HG03097 (cell line): Measurements from ENCODE around the gene MALAT1.
A peak's percentile ranks its signal among the peaks of the same experiment; 100 is the strongest.
"Not testable (repeated sequence)": the region's sequence is repeated elsewhere in the genome, so short reads cannot be mapped to it uniquely, and the experiment has no call there.

Experiments
- ATAC-seq: cut with Tn5 transposase; IDR thresholded peaks from one replicate; pipeline ENCODE4 v1.9.1; 2021; ENCODE audit not compliant: unreplicated experiment, low FRiP score

Gene MALAT1

GRCh38 chr11:65497141-65498041, 1.5 kb upstream of the MALAT1 start:
- ATAC-seq: peak; percentile 58

GRCh38 chr11:65498042-65498726, 661 bp upstream of the MALAT1 start:
- ATAC-seq: no peak

GRCh38 chr11:65498727-65498976, 193 bp upstream of the MALAT1 start:
- no peak for ATAC-seq

- ATAC-seq: no peak
Observed at GRCh38 chr11:65499713-65500386, 1.0 kb downstream of the MALAT1 start.

GRCh38 chr11:65500387-65501185, 1.7 kb downstream of the MALAT1 start:
- no peak for ATAC-seq

GRCh38 chr11:65501186-65501471, 2.3 kb downstream of the MALAT1 start:
- ATAC-seq: no peak

GRCh38 chr11:65501472-65502273, 2.8 kb downstream of the MALAT1 start:
- no peak for ATAC-seq

- ATAC-seq: no peak
Observed at GRCh38 chr11:65502274-65502554, 3.4 kb downstream of the MALAT1 start.

- no peak for ATAC-seq
Observed at GRCh38 chr11:65502555-65503367, 3.9 kb downstream of the MALAT1 start.

GRCh38 chr11:65503368-65503948, 4.6 kb downstream of the MALAT1 start:
- ATAC-seq: no peak

- no peak for ATAC-seq
Observed at GRCh38 chr11:65503949-65504673, 5.3 kb downstream of the MALAT1 start.

GRCh38 chr11:65504674-65505465, 6.0 kb downstream of the MALAT1 start:
- ATAC-seq: no peak

- no peak for ATAC-seq
Observed at GRCh38 chr11:65505466-65506289, 6.8 kb downstream of the MALAT1 start.

- no peak for ATAC-seq
Observed at GRCh38 chr11:65506290-65506771, 7.5 kb downstream of the MALAT1 start.

GRCh38 chr11:65506772-65507505, 8.1 kb downstream of the MALAT1 start:
- peak; percentile 27 for ATAC-seq

GRCh38 chr11:65512311-65512710, 13.5 kb downstream of the MALAT1 start:
- not testable (repeated sequence) for ATAC-seq
